Epithelial cell of esophagus (primary cell): ENCODE measurements around the gene PCDHB1.
A peak's percentile ranks its signal among the peaks of the same experiment; 100 is the strongest.

Experiments
- DNase-seq: peaks from one replicate; pipeline ENCODE4 v3.0.0; 2010; ENCODE audit warnings: low read depth
- H3K4me3 ChIP-seq: 2 replicates; pipeline ENCODE4 v1.5.1; 2011; ENCODE audit warnings: mild to moderate bottlenecking, low read length, control low read depth
- TF ChIP-seq, protein P1 (sequence below): IDR thresholded peaks from 2 replicates; pipeline ENCODE4 v1.5.1; 2011; ENCODE audit warnings: low read depth, mild to moderate bottlenecking, low read length, control low read depth, inconsistent platforms; ENCODE audit not compliant: insufficient read depth; ENCODE audit errors: missing control alignments

PCDHB1 gene, protein sequence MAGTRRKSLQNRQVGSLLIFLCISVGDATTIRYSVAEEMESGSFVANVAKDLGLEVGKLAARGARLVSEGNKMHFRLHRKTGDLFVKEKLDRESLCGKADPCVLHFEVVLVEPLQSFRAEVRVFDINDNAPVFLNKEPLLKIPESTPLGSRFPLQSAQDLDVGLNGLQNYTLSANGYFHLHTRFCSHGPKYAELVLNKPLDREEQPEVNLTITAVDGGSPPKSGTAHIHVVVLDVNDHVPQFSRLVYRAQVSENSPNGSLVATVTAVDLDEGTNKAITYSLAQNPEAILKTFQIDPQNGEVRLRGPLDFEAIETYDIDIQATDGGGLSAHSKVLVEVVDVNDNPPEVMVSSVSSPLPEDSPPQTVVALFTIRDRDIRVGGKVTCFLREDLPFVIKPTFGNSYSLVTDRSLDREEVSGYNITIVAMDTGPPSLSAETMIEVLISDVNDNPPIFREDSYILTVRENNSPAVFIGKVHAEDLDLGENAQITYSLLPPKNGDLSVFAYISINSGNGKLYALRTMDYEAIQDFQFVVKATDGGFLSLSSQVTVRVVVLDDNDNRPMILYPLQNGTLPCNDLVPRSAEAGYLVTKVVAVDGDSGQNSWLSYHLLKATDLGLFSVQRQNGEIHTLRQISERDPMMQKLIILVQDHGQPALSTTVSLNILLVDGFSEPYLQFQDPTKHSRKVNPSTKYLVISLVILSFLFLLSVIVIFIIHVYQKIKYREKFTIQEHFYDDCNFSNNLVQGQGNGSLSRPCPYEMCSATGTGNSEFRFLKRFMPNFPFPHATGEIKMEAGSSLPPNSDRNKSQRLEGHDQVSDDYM

DNA sequence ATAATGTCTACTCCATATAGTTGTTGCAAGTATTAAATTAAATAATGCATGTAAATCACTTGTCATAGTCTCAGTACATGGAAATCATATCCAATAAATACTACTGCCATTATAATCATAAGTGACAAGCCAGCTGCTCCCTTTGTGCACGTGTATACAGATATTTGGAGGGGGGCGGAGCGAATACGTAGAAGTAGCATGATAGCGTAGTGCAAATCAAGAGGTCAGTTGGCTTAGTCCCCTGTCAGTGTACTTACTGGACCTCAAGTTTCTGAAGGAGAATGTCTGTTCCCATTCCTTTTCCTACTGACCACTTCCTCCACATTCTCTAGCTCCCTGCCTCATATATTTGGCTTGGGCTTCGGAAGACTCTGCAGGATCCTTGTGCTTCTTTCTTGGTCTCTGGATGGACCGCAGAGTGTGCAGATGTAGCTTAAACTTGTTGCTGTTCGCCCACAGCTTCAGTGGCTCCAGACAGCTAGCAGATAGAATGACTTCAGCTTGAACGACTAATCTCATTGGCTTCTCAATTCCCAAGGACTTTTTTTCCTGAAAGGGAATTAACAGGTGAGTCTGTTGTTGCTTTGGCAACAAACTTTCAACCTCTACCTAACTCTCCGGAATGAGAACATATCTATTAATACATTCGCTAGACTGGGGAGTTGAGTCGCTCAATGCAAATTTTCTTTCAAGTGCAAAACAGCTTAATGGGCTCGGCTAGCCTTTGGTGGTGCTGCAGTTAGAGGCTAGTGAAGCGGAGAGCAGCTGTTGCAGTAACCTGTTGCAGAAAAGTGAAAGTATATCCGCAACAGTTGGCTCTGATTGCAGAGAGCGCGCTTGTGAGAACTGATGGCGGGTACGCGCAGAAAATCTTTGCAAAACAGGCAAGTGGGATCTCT, at the start of gene PCDHB1:
PCDHB1 (plus strand) TSS at position 753 of the 899 bp plus-strand sequence; CDS start at position 850, 97 bp downstream.
- peak within 1 kb of the TSS; percentile 35 for H3K4me3 ChIP-seq
- TF ChIP-seq, protein P1, sequence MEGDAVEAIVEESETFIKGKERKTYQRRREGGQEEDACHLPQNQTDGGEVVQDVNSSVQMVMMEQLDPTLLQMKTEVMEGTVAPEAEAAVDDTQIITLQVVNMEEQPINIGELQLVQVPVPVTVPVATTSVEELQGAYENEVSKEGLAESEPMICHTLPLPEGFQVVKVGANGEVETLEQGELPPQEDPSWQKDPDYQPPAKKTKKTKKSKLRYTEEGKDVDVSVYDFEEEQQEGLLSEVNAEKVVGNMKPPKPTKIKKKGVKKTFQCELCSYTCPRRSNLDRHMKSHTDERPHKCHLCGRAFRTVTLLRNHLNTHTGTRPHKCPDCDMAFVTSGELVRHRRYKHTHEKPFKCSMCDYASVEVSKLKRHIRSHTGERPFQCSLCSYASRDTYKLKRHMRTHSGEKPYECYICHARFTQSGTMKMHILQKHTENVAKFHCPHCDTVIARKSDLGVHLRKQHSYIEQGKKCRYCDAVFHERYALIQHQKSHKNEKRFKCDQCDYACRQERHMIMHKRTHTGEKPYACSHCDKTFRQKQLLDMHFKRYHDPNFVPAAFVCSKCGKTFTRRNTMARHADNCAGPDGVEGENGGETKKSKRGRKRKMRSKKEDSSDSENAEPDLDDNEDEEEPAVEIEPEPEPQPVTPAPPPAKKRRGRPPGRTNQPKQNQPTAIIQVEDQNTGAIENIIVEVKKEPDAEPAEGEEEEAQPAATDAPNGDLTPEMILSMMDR, result no peak

DNA sequence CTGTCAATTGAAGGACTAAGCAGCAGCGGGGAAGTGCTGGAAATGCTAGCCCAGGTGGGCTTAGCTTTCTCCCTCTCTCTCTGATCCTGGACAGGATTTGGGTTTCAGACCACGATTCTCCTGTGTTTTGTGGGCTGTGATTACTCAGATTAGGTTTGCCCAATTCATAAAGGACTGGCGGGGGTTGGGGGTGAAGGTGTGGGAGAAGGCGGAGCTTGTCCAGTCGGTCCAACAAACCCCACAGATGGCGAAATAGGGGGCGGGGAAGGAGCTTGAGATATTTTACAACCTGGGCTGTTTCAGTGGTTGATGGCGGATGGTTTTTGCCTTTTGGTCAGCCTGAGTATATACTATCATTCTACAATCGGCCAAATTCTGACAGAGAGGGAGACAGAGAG, 49.7 kb upstream of the PCDHB1 start:
- TF ChIP-seq, protein P1, result no peak
- H3K4me3 ChIP-seq, result no peak overlapping the region
- DNase-seq, result peak; percentile 48

More for the DNA sequence above, at the start of gene PCDHB1:
- no peak for DNase-seq

DNA sequence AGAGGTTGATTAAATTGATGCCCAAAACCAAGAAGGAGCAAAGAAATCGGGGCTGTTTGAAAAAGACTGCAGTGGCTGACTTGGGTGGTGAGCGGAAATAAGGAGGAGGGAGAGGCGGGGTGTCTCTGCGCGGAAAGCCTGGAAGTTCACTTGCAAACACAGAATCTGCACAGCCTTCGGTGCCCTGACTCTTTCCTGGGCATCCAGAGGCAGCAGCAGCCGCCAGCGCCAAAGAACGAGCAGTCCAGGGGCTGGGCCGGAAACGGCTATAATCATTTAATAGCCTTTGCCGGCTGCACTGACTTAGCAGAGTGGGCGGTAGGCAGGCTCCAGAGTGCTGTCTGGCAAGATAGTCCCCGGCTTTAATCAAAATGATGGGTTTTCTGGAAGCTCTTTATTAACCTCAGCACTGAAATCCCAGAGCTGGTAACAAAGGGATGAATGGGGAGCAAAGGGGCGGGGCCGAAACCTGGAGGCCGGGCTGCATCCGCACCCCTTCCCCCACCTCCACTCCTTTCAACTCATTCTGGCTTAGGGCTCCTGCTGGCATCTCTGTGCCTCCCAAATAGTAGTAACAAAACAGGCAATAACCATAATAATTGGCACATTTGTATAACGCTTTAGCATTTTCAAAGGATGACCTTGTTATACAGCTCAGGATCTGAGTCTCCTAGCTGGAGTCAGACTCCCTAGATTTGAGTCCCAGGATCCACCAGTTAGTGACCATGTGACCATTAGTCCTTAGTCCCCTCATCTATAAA, 49.1 kb upstream of the PCDHB1 start:
- TF ChIP-seq, protein P1, result no peak
- DNase-seq, result no peak
- peak overlapping the region; percentile 7 for H3K4me3 ChIP-seq

DNA sequence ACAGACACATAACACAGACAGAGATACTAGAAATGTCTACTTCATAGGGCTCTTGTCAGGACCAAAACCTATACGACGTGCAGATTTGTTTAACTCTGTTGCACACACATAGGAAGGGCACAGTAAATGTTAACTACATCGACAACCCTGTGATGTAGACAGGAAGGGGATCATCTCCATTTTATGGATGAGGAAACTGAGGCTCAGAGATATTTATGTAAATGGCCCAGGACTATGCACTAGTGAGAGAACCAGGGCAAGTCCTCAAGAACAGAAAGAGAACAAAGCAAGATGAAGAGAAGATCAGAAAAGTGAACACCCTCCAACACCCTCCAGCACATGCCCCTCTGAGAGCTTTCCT, 48.6 kb upstream of the PCDHB1 start:
- DNase-seq, result no peak
- TF ChIP-seq, protein P1, result no peak
- H3K4me3 ChIP-seq, result no peak overlapping the region

- no peak for DNase-seq
- TF ChIP-seq, protein P1, result no peak
Measured at GRCh38 chr5:141003031-141003430, 48.1 kb upstream of the PCDHB1 start.

More at GRCh38 chr5:141003031-141003430, 48.1 kb upstream of the PCDHB1 start:
- no peak overlapping the region for H3K4me3 ChIP-seq
